HG02759 (cell line): ENCODE data around the gene RBM22.

Experiments used
- ATAC-seq: cut with Tn5 transposase; IDR thresholded peaks from one replicate; pipeline ENCODE4 v1.9.1; 2021; ENCODE audit warnings: mild to moderate bottlenecking, moderate library complexity; ENCODE audit not compliant: unreplicated experiment

Gene RBM22

DNA sequence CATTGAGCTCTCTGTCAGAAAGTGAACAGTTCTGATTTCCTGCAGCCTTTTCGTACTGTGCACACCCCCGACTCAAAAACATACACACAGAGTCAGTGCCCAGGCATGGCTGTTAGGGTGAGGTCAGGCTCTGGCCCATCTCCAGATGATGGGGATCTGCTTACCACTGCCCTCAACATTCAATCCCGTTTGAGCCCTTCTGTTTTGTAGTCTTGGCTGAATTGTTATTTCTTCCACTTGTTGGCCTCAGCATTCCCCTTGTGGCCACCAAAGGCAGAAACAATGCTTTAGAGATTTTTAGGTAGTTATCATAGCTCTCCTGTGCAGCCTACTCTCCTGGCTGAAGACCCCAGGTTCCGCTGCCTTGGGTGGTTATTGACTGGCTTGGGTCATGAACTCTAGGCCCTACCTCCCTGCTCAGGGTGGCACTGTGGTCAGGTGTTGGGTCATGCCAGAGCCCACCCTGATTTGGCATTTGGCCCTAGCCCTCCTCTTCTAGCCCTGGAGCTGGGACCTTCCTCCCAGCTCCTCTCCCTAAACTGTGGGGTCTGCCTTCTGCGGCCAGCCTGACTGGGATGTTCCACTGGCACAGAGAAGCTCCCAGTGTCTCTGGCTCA lies 47.6 kb downstream of the RBM22 start:
- ATAC-seq = no peak

DNA sequence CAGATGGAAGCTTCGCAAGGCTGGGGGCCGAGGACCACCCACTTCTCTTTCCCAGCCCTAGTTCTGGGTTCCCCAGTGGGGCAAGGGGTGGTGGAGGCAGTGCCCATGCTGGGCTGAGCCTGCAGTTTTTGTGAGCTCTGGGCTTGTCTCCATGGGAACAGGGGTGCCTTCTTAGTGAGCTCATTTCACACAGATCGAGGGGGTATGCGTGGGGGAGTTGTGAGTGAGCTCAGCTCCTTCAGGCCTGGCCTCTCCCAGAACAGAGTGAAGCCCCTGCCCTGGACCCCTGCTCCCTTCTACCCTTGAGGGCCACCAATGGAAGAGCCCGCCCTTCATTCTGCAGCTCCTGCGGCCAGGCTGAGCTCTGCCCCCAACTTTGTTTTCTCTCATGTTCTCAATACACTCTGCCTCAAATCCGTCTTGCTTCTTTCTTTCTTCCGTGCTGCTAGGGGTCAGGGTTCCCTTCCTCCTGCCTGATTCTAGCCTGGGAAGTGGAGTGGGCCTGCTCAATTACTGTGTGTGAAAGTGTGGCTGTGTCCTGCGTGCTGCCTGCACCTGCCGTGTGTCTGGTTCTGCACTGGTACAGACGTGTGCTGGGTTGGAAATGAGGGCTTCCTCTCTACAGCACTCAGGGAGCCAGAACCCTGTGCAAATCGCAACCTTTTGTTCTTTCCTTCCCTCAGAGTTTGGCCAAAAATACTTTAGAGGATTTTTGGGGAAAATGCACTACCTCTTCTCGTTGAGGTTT lies 48.8 kb downstream of the RBM22 start:
- ATAC-seq = no peak

DNA sequence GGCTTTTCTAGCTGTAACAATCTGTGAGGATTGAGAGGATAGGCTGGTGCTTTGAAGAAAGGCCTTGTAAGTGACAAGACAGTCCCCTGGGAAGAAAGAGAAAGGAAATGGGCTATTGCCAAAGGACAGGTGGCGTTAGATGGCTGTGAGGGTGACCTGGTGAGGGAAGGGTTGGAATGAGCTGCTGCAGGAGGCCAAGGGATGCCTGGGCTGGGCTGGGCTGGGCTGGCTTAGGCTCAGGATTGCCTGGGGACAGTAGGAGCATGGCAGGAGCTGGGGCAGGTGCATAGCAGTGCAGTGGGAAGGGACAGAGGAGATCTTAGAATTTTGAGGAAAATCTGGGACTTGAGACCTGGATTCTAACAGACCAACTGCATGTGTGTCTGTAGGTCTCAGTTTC lies 49.5 kb downstream of the RBM22 start:
- ATAC-seq = no peak

DNA sequence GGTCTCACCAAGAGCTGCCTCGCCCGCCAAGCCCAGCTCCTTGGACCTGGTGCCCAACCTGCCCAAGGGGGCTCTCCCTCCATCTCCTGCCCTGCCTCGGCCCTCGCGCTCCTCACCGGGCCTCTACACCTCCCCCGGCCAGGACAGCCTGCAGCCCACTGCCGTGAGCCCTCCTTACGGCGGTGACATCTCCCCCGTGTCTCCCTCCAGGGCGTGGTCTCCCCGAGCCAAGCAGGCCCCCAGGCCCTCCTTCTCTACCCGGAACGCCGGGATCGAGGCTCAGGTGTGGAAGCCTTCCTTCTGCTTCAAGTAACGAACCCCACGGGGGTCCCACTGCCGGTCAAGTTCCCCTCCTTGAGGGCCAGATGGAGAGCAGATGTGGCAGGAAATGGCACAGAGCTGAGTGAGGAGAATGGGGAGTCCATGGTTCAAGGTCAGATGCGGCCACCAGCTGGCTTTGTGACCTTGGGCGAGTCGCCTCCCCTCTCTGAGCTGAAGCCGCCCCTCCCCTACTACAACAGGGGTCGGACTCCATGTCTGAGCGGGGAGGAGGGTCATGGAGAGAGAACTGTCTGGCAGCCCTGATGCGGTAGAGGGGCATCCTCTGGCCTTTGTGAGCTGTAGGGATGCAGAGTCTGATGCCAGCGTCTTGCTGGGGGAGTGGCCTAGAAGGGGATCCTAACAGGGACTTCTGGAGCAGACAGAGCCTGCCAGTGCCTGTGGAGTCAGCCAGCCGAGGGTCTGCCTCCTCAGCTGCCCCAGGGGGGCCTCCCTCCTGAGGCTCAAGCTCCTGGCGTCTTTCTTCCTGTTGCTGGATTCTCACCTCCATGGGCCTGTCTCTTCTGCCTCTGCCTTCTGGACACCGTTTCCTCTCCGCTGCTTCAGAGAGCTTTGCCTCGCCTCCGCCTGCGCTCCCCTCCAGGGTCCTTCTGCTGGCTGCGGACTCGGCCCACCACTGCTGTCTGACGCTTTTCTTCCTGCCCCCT lies 50.5 kb downstream of the RBM22 start:
- ATAC-seq = no peak

DNA sequence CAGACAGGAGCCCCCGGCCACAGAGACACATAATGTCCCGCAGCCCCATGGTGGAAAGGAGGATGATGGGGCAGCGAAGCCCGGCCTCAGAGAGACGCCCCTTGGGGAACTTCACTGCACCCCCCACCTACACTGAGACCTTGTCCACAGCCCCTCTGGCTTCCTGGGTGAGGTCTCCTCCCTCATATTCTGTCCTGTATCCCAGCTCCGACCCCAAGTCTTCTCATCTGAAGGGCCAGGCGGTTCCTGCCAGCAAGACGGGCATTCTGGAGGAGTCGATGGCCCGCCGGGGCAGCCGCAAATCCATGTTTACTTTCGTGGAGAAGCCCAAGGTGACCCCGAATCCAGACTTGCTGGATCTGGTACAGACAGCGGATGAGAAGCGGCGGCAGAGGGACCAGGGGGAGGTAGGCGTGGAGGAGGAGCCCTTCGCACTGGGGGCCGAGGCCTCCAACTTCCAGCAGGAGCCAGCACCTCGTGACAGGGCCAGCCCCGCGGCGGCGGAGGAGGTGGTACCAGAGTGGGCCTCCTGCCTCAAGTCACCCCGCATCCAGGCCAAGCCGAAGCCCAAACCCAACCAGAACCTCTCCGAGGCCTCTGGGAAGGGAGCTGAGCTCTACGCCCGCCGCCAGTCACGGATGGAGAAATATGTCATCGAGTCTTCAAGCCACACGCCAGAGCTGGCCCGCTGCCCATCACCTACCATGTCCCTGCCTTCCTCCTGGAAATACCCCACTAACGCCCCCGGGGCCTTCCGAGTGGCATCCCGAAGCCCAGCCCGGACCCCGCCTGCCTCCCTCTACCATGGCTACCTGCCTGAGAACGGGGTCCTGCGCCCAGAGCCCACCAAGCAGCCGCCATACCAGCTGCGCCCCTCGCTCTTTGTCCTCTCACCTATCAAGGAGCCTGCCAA lies 51.5 kb downstream of the RBM22 start:
- ATAC-seq = no peak

DNA sequence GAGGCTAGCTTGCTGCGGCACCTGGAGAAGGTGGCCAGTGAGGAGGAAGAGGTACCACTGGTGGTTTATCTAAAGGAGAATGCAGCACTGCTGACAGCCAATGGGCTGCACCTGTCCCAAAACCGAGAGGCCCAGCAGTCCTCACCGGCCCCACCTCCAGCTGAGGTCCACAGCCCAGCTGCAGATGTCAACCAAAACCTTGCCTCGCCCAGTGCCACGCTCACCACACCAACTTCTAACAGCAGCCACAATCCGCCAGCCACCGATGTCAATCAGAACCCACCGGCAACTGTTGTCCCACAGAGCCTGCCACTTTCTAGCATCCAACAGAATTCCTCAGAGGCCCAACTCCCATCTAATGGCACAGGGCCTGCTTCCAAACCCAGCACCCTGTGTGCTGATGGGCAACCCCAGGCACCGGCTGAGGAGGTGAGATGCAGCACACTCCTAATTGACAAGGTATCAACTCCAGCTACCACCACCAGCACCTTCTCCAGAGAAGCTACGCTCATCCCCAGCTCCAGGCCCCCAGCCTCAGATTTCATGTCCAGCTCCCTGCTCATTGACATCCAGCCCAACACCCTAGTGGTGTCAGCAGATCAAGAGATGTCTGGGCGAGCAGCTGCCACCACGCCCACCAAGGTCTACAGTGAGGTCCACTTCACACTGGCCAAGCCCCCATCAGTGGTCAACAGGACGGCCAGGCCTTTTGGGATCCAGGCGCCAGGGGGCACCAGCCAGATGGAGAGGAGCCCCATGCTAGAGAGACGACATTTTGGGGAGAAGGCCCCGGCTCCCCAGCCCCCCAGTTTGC lies 52.4 kb downstream of the RBM22 start:
- no peak for ATAC-seq

DNA sequence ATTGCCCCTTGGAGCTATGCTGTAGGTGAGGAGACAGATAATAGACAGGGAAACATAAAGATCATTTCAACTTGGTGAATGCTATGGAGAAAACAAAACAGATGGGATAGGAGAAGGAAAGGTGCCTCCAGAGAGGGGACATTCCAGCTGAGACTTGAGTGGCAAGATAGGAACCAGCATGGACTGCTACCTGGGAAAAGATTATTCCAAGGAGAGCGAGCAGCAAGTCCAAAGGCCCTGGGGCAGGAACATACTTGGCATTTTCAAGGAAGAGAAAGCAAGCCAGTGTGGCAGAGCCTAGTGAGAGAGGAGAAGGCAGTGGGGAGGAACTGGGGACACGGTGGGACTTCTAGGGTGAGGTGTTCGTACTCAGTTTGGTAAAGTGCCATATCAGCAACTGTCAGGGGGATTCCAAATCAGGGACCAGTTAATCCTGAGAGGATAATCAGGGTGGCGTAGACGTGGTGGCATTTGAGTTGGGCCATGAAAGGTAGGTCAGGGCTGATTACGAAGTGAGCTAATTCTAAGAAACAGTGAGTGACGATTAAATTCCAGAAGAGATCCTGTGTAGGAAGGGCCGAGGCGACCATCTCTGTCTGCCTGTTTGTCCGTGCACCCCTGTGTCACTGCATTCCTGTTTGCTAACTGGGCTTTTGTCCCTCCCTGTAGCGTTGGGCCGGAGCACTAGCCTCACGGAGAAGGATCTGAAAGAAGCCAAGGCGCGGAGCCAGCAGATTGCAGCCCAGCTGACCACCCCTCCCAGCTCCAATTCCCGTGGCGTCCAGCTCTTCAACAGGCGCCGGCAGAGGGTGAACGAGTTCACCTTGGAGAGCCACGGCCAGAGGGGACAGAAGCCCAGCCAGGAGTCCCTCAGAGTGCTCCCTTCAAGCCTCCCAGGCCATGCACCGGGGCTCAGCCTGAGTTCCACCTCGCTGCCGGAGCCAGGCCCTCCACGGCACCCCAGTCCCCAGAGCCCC lies 53.3 kb downstream of the RBM22 start:
- ATAC-seq = no peak

DNA sequence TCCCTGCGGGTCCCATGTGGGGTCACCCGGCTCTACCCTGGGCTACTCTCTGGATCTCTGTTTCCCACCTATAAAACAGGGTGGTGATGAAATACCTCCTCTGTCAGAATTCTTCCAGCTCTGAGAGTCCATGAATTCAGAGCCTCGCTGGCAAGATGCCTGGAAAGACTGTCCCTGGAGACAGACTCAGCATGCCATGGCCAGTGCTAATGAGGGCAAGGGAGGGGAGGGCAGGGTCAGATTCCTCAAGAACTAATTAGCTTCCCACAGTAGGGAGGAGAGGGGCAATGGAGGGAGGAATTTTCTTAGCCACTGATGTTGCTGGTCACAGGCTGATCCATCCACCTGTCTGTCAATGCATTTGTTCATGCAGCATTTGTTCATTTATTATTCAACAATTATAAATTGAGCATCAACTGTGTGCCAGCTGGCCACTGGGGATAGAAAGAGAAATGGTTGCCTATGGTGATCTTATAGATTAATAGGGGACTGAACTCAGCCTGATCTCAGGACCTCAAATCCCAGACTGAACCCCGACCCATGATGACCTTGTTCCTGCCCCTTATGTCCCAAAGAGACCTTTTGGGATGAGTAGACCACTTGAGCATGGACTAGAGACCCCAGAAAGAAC lies 55.7 kb downstream of the RBM22 start:
- ATAC-seq = no peak

DNA sequence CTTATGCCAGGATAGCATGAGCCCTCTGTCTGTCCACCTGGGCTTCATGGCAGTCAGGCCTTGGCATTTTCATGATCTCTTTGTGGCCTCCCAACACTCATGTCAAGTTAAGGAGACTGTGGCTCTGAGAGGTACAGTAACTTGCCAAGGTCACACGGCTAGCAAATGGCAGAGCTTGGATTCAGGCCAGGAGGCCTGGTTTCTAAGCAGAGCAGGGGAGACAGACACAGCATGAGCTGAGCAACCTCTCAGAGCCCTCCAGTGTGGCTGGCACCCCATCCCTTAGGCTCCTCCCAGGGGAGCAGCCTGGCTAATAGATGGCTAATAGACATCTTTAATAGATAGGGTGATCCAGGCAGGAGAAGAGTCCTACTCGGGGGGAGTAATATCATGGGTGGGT lies 56.3 kb downstream of the RBM22 start:
- ATAC-seq = no peak

DNA sequence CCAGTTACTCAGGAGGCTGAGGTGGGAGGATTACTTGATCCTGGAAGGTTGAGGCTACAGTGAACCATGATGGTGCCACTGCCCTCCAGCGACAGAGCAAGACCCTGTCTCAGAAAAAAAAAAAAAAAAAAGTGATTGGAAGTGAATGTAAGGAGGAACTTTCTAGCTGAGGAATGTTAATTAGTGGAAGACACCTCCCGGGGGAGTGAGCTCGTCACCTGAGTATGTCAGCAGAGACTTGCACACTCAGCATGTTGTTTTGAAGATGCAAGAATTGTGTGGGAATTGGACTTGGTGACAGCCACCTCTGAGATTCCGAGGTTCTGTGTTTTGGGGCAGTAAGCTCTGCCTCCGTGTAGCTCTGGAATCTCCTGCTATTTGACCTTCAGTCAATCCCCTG lies 56.8 kb downstream of the RBM22 start:
- no peak for ATAC-seq

DNA sequence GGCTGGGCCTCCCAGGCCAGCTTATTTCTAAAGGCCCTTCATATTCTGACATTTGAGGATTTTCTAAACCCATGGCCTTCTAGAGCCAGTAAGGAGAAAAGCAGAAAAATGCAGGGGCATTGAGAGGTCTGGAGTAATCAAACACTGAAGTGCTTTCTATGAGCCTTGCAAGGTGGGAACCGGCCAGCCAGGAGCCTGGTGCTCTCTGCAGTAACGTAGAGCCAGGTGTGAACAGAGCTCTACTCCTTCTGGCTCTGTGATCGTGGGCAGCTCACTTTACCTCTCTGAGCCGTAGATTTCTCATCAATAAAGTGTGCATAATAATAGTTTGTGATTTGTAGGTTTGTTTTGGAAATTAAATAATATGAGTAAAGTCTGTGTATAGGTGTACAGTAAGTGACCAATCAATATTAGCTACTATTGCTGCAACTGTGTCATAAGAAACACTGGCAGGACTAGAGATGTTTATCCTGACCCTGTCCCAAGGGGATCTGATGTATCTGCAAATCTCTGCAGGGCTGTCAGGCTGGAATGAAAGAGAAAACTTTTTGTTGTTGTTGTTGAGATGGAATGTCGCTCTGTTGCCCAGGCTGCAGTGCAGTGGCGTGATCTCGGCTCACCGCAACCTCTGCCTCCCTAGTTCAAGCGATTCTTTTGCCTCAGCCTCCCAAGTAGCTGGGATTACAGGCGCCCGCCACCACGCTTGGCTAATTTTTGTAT lies 57.7 kb downstream of the RBM22 start:
- no peak for ATAC-seq

DNA sequence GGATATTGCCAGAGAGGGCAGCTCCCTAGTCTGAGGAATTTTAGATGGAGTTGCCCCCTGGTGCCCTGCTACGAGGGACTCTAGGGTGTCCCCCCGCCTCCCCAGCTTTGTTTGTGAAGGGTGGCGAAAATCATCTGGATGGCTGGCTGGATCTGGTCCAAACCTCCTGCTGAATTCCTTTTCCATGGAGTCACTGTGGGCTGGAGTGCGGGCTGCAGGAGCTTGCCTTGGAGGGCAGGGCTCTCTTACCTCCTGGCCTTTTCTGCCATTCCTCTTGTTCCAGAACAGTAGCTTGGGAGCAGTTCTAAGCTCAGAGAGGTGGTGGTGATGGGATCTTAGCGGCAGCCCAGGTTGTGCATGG lies 58.3 kb downstream of the RBM22 start:
- no peak for ATAC-seq

DNA sequence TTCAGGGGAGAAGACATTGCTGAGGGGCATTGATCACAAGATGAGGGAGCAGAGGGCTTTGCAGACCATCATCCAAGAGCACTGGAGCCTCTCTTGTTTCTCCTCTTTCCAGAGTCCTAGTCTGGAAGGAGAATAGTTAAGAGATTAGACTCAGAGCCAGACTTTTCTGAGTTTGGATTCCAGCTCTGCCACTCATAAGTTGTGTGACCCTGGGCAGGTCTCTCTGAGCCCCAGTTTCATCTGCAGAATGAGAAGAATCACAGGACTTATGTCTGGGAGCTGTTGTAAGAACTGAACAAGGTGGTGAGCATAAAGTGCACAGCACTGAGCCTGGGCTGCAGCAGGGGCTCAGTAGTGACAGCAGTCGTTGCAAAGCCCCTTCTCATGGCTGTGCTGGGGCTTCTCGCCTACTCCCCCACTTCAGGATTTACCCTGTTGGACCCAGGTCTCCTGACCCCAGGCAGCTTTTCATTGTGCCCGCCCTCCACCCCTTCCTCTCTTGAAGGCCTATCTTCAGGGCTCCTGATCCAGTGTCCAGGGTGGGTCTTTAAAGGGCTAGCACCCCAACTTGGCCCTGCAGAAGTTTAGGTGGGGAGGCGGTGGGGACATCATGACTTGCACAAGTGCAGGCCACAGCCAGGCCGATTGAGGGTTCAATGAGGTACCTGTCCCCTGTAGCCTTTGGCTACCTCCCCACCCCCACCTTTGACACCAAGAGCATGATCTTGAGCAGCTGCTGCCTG lies 58.9 kb downstream of the RBM22 start:
- ATAC-seq = no peak

DNA sequence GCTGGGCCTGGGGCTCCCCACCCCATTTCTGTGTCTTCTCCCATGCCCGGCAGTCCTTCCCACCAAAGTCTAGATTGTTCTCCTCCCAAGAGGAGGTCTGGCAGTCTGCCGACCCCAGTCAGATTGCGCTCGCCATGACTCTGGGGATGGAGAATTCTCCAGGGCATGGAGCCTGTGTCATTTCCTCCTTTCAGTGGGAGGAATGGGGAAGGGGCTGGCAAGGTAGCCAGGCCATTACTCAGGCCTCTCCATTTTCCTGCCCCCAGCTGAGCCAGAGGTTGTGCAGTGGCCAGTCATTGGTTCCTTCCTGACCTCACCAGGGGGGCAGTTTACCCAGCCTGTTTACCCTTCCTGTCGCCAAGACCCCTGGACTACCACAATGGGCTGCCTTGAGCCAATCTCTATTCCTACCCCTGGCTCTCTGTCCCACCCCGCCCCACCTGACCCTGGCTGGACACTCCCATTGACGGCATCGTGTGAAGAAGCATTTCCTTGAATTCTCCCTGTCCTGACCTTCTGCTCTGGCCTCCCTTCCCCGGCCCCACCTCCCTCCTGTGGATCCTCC lies 59.8 kb downstream of the RBM22 start:
- ATAC-seq = no peak
